HepG2 (cell line): Measurements from ENCODE around the gene TH. TPM values are rescaled to one million over a fixed set of nuclear protein-coding genes. Genes with fewer than 3 reads are reported as not detected.

ENCODE experiments used
- ATF1 ChIP-seq: IDR thresholded peaks from 2 replicates; pipeline ENCODE4 v1.6.1; 2016; ENCODE audit warnings: mild to moderate bottlenecking, control low read depth
- CREM ChIP-seq, 2 experiments: sonication (generic) in 1 of 2; formaldehyde crosslinking in 1 of 2; IDR thresholded peaks; 2 replicates each; pipeline versions ENCODE4 v1.4.0 to v1.6.1; 2016 to 2020; ENCODE audit warnings: antibody characterized with exemption in 1 of 2, mild to moderate bottlenecking in 1 of 2, missing genetic modification reagents in 1 of 2
- GLI4 ChIP-seq: sonication (generic); formaldehyde crosslinking; IDR thresholded peaks from 2 replicates; pipeline ENCODE4 v1.5.1; 2020; ENCODE audit warnings: missing genetic modification reagents, mild to moderate bottlenecking, moderate library complexity, borderline replicate concordance
- HNRNPL ChIP-seq: fragments of 200-400 bp; formaldehyde crosslinking; IDR thresholded peaks from 2 replicates; pipeline ENCODE4 v1.6.1; 2017; ENCODE audit warnings: mild to moderate bottlenecking, low read depth, low read length
- HOXA5 ChIP-seq: sonication (generic); formaldehyde crosslinking; IDR thresholded peaks from 2 replicates; pipeline ENCODE4 v1.4.0; 2020; ENCODE audit warnings: missing genetic modification reagents
- IRX3 ChIP-seq: sonication (generic); formaldehyde crosslinking; IDR thresholded peaks from 2 replicates; pipeline ENCODE4 v1.8.1; 2023; ENCODE audit warnings: mild to moderate bottlenecking, low read depth, missing genetic modification reagents, borderline replicate concordance
- KDM5B ChIP-seq: sonication (generic); formaldehyde crosslinking; IDR thresholded peaks from 2 replicates; pipeline ENCODE4 v1.4.0; 2020; ENCODE audit warnings: missing genetic modification reagents, mild to moderate bottlenecking, borderline replicate concordance
- LCORL ChIP-seq, 2 experiments: fragments of 450-650 bp in 1 of 2; sonication (generic) in 1 of 2; formaldehyde crosslinking in 1 of 2; IDR thresholded peaks; 2 replicates each; pipeline versions ENCODE4 v1.5.0 to v1.6.1; 2017 to 2020; ENCODE audit warnings: antibody characterized with exemption in 1 of 2, missing genetic modification reagents in 1 of 2
- MAZ ChIP-seq, 2 experiments: sonication (generic) in 1 of 2; formaldehyde crosslinking in 1 of 2; IDR thresholded peaks; 2 replicates each; pipeline versions ENCODE4 v1.5.0 to v1.6.1; 2012 to 2020; ENCODE audit warnings: low read depth in 2 of 2, mild to moderate bottlenecking in 2 of 2, borderline replicate concordance in 1 of 2, improper control_type of control experiment in 1 of 2, low read length in 1 of 2, missing genetic modification reagents in 1 of 2, moderate library complexity in 1 of 2
- MXD4 ChIP-seq: IDR thresholded peaks from 2 replicates; pipeline ENCODE4 v1.6.1; 2016; ENCODE audit warnings: mild to moderate bottlenecking, missing biosample characterization, missing genetic modification reagents
- MYC ChIP-seq: sonication (generic); formaldehyde crosslinking; IDR thresholded peaks from 2 replicates; pipeline ENCODE4 v1.9.0; 2021; ENCODE audit warnings: missing genetic modification reagents, borderline replicate concordance
- PAF1 ChIP-seq: IDR thresholded peaks from 2 replicates; pipeline ENCODE4 v1.6.1; 2016; ENCODE audit warnings: missing genetic modification reagents, missing compliant biosample characterization
- SOX13 ChIP-seq, 3 experiments: fragments of 450-650 bp in 1 of 3; sonication (generic) in 1 of 3; formaldehyde crosslinking in 1 of 3; IDR thresholded peaks in 2 of 3; conservative IDR thresholded peaks in 1 of 3; 2 replicates each; pipeline versions ENCODE4 v1.5.0 to v1.6.1; 2016 to 2020; ENCODE audit warnings: antibody characterized with exemption in 1 of 3, mild to moderate bottlenecking in 1 of 3, missing compliant biosample characterization in 1 of 3, missing genetic modification reagents in 1 of 3, moderate library complexity in 1 of 3
- TCF12 ChIP-seq, 2 experiments: fragments of 450-650 bp in 1 of 2; sonication (generic) in 1 of 2; formaldehyde crosslinking in 1 of 2; IDR thresholded peaks; 2 replicates each; pipeline versions ENCODE4 v1.6.1 to v1.8.0; 2017 to 2022; ENCODE audit warnings: antibody characterized with exemption in 1 of 2, mild to moderate bottlenecking in 1 of 2, missing genetic modification reagents in 1 of 2, moderate library complexity in 1 of 2
- YEATS2 ChIP-seq: sonication (generic); formaldehyde crosslinking; IDR thresholded peaks from 2 replicates; pipeline ENCODE4 v1.4.0; 2020; ENCODE audit warnings: missing genetic modification reagents, borderline replicate concordance
- ZNF3 ChIP-seq: IDR thresholded peaks from 2 replicates; pipeline ENCODE4 v1.7.0; 2017; ENCODE audit warnings: inconsistent platforms
- ZNF30 ChIP-seq: sonication (generic); formaldehyde crosslinking; IDR thresholded peaks from 2 replicates; pipeline ENCODE4 v1.5.0; 2020; ENCODE audit warnings: mild to moderate bottlenecking, missing genetic modification reagents
- ZNF367 ChIP-seq: sonication (generic); formaldehyde crosslinking; IDR thresholded peaks from 2 replicates; pipeline ENCODE4 v1.4.0; 2020; ENCODE audit warnings: missing genetic modification reagents, borderline replicate concordance
- ZNF607 ChIP-seq: sonication (generic); formaldehyde crosslinking; IDR thresholded peaks from 2 replicates; pipeline ENCODE4 v1.5.1; 2020; ENCODE audit warnings: missing genetic modification reagents, mild to moderate bottlenecking, borderline replicate concordance
- polyA plus RNA-seq, 8 experiments: library from polyadenylated mRNA; depleted of rRNA in 3 of 8; stranded (reverse) in 7 of 8; unstranded in 1 of 8; fragments of >200 nt; fragmentation: Illumina TruSeq in 4 of 8; extraction: Trizol in 4 of 8; gene quantifications; 2 replicates each; pipeline versions ENCODE4 v1.2.1 to v1.2.3, GENCODE V29; 2011 to 2016; ENCODE audit warnings: low read depth in 4 of 8, missing spikeins in 1 of 8, mixed read lengths in 1 of 8; ENCODE audit not compliant: insufficient read depth in 1 of 8
- total RNA-seq, 5 experiments: library from RNA; depleted of rRNA; stranded (reverse); fragments of >200 nt; fragmentation: Illumina TruSeq; extraction: Trizol; gene quantifications; 2 replicates each; pipeline ENCODE4 v1.2.3, GENCODE V29; 2016; ENCODE audit warnings: low read depth in 1 of 5
- TF ChIP-seq, protein P1 (sequence below): sonication (generic); formaldehyde crosslinking; IDR thresholded peaks from 2 replicates; pipeline ENCODE4 v1.9.0; 2022; ENCODE audit warnings: low read depth, missing genetic modification reagents
- TF ChIP-seq, protein P2 (sequence below): sonication (generic); formaldehyde crosslinking; IDR thresholded peaks from 2 replicates; pipeline ENCODE4 v1.5.0; 2020; ENCODE audit warnings: missing genetic modification reagents
- TF ChIP-seq, protein P3 (sequence below): sonication (generic); formaldehyde crosslinking; conservative IDR thresholded peaks from 2 replicates; pipeline ENCODE4 v1.8.1; 2023; ENCODE audit warnings: missing genetic modification reagents

Gene TH
- total and polyA plus RNA-seq, 2 of the 13 experiments (the other 11 are each of a cell fraction or from before 2014, with no cell fraction given), result 0.36 TPM; not detected in 1

DNA sequence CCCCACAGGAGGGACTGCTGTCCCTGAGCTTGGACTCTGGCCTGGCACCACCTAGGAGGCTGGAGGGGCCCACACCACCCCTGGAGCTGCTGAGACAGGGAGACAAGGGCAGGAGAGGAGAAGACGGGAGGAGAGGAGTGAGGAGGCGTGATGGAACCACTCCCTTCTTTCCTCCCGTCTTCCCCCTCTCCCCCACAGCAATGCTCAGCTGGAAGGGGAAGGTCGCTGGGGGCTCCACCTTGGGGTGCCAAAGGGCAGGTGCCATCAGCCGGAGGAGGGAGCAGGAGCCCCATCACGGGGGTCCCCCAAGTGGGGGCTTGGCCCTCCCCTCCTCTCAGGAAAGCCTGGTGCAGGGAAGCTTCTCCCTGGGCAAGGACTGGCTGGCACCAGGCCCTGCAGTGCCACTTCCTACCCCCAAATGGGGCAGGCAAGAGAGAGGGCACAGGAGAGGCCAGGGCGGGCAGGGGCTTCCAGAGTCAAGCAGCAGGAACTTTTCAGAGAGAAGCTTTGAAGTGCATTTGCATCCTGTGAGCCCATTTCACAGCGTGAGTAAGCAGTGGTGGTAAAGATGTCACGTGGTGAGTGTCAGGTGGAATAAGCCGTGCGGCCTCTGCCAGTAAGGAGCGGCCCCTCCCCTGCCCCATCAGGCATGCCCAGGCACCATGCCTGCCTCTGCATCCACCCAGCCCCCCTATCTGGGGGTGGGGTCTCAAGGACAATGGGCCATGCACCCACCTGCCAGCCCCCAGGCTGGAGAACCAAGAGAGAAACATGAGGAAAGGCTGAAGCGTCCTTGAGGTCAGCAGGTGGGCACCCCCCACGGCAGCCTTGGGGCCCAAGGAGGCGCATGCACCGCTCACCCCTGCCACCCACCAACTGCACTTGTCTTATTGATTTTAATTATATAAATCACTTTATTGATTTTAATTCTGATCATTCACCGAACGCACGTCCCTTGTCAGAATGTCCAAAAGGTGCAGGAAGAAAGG is 37.3 kb downstream of the TH start (continued):
- TF ChIP-seq YEATS2 (peak; percentile 14; the same call in 1 of the 2 replicates), MYC (CRISPR knock-in tag) (peak; percentile 47), ZNF3 (CRISPR knock-in tag) (no peak), ZNF367 (CRISPR knock-in tag) (no peak), GLI4 (CRISPR knock-in tag) (0 out of 2 replicates have a peak, but pooled peaks have one; percentile 7), CREM (IDR thresholded peaks at IDR 0.05) (no peak), CREM (CRISPR knock-in tag; IDR thresholded peaks at IDR 0.05) (no peak), MAZ (IDR thresholded peaks at IDR 0.05; ENCODE audit: borderline replicate concordance, low read depth, low read length) (no peak), MAZ (CRISPR knock-in tag; IDR thresholded peaks at IDR 0.05; ENCODE audit: low read depth) (0 out of 2 replicates have a peak, but pooled peaks have one; percentile 33), KDM5B (CRISPR knock-in tag) (no peak), TCF12 (IDR thresholded peaks at IDR 0.05) (no peak), TCF12 (CRISPR knock-in tag; IDR thresholded peaks at IDR 0.05) (peak; percentile 24; the same call in 1 of the 2 replicates), MXD4 (CRISPR knock-in tag) (peak; percentile 27; the same call in 1 of the 2 replicates), HOXA5 (CRISPR knock-in tag) (no peak), LCORL (IDR thresholded peaks at IDR 0.05) (no peak), LCORL (CRISPR knock-in tag; IDR thresholded peaks at IDR 0.05) (0 out of 2 replicates have a peak, but pooled peaks have one; percentile 6), ZNF607 (CRISPR knock-in tag) (0 out of 2 replicates have a peak, but pooled peaks have one; percentile 29), PAF1 (CRISPR knock-in tag) (no peak; the same call in 1 of the 2 replicates), ZNF30 (no peak), SOX13 (IDR thresholded peaks at IDR 0.05) (0 out of 2 replicates have a peak, but pooled peaks have one; percentile 16), SOX13 (CRISPR knock-in tag; conservative IDR thresholded peaks at IDR 0.05 in 1 of 2, IDR thresholded peaks at IDR 0.05 in 1 of 2) (no peak), IRX3 (CRISPR knock-in tag) (no peak), HNRNPL (peak; percentile 85), ATF1 (CRISPR knock-in tag) (peak; percentile 35; the same call in 1 of the 2 replicates)
- TF ChIP-seq, protein P1, sequence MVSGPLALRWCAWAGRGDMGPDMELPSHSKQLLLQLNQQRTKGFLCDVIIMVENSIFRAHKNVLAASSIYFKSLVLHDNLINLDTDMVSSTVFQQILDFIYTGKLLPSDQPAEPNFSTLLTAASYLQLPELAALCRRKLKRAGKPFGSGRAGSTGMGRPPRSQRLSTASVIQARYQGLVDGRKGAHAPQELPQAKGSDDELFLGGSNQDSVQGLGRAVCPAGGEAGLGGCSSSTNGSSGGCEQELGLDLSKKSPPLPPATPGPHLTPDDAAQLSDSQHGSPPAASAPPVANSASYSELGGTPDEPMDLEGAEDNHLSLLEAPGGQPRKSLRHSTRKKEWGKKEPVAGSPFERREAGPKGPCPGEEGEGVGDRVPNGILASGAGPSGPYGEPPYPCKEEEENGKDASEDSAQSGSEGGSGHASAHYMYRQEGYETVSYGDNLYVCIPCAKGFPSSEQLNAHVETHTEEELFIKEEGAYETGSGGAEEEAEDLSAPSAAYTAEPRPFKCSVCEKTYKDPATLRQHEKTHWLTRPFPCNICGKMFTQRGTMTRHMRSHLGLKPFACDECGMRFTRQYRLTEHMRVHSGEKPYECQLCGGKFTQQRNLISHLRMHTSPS, result peak; percentile 69; the same call in 1 of the 2 replicates
- TF ChIP-seq, protein P2, sequence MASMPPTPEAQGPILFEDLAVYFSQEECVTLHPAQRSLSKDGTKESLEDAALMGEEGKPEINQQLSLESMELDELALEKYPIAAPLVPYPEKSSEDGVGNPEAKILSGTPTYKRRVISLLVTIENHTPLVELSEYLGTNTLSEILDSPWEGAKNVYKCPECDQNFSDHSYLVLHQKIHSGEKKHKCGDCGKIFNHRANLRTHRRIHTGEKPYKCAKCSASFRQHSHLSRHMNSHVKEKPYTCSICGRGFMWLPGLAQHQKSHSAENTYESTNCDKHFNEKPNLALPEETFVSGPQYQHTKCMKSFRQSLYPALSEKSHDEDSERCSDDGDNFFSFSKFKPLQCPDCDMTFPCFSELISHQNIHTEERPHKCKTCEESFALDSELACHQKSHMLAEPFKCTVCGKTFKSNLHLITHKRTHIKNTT, result no peak
- TF ChIP-seq, protein P3, sequence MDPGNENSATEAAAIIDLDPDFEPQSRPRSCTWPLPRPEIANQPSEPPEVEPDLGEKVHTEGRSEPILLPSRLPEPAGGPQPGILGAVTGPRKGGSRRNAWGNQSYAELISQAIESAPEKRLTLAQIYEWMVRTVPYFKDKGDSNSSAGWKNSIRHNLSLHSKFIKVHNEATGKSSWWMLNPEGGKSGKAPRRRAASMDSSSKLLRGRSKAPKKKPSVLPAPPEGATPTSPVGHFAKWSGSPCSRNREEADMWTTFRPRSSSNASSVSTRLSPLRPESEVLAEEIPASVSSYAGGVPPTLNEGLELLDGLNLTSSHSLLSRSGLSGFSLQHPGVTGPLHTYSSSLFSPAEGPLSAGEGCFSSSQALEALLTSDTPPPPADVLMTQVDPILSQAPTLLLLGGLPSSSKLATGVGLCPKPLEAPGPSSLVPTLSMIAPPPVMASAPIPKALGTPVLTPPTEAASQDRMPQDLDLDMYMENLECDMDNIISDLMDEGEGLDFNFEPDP (CRISPR knock-in tag), result 0 out of 2 replicates have a peak, but pooled peaks have one; percentile 60
